CD14-positive monocyte (primary cell): ENCODE data around the gene TNIP1. TPM values are rescaled to one million over a fixed set of nuclear protein-coding genes. Genes with fewer than 3 reads are reported as not detected.

Source experiments
- DNase-seq, 3 donors: peaks; one replicate each; pipeline ENCODE4 v3.0.0-alpha.2; 2011 to 2022
- H2AFZ ChIP-seq: 2 replicates; pipeline ENCODE4 v1.6.0; 2012; ENCODE audit warnings: mild to moderate bottlenecking, low read depth, low read length, inconsistent platforms; ENCODE audit not compliant: insufficient read depth, poor library complexity, severe bottlenecking
- H3K27ac ChIP-seq, 2 donors: 1 replicate in 1 of 2; 2 replicates in 1 of 2; pipeline ENCODE4 v1.5.1; 2012 to 2013; ENCODE audit warnings: low read length in 2 of 2, control low read depth in 1 of 2, inconsistent platforms in 1 of 2, low read depth in 1 of 2, mild to moderate bottlenecking in 1 of 2
- H3K27me3 ChIP-seq, 2 donors: one replicate each; pipeline versions ENCODE4 v1.6.0 to v1.6.1; 2011 to 2013; ENCODE audit warnings: low read length in 2 of 2; ENCODE audit not compliant: control insufficient read depth in 2 of 2, insufficient read depth in 2 of 2
- H3K36me3 ChIP-seq, 2 donors: replicated peaks in 1 of 2; 1 replicate in 1 of 2; 2 replicates in 1 of 2; pipeline versions ENCODE4 v1.5.1 to v1.6.1; 2012 to 2013; ENCODE audit warnings: low read length in 2 of 2, control low read depth in 1 of 2, inconsistent platforms in 1 of 2, mild to moderate bottlenecking in 1 of 2; ENCODE audit not compliant: insufficient read depth in 2 of 2, control insufficient read depth in 1 of 2
- H3K4me1 ChIP-seq, 2 donors: 1 replicate in 1 of 2; 2 replicates in 1 of 2; pipeline versions ENCODE4 v1.5.1 to v1.6.1; 2012 to 2013; ENCODE audit warnings: low read length in 2 of 2, control low read depth in 1 of 2, inconsistent platforms in 1 of 2, mild to moderate bottlenecking in 1 of 2, moderate library complexity in 1 of 2; ENCODE audit not compliant: insufficient read depth in 2 of 2, control insufficient read depth in 1 of 2
- H3K4me2 ChIP-seq: replicated peaks from 2 replicates; pipeline ENCODE3; 2012; ENCODE audit warnings: low read length, moderate library complexity, mild to moderate bottlenecking; ENCODE audit not compliant: poor library complexity, severe bottlenecking; ENCODE audit errors: extremely low read depth
- H3K4me3 ChIP-seq, 3 experiments: fragments of 200-600 bp in 1 of 3; sonication (generic) in 1 of 3; replicated peaks in 1 of 3; 1 replicate in 2 of 3; 2 replicates in 1 of 3; pipeline ENCODE4 v1.5.1; 2011 to 2013; ENCODE audit warnings: low read length in 3 of 3, mild to moderate bottlenecking in 3 of 3, control low read depth in 2 of 3, low read depth in 2 of 3, inconsistent platforms in 1 of 3, moderate library complexity in 1 of 3
- H3K79me2 ChIP-seq: 2 replicates; pipeline ENCODE4 v1.6.0; 2012; ENCODE audit warnings: mild to moderate bottlenecking, control low read depth, inconsistent platforms, low read length, moderate library complexity; ENCODE audit not compliant: insufficient read depth
- H3K9ac ChIP-seq: 2 replicates; pipeline ENCODE4 v1.6.0; 2017; ENCODE audit warnings: low read length, mild to moderate bottlenecking; ENCODE audit not compliant: insufficient read depth, poor library complexity, severe bottlenecking
- H3K9me3 ChIP-seq, 2 donors: replicated peaks in 1 of 2; 1 replicate in 1 of 2; 2 replicates in 1 of 2; pipeline versions ENCODE4 v1.5.1 to v1.6.1; 2012 to 2013; ENCODE audit warnings: low read length in 2 of 2, control low read depth in 1 of 2; ENCODE audit not compliant: control insufficient read depth in 1 of 2, insufficient read depth in 1 of 2
- H4K20me1 ChIP-seq: 2 replicates; pipeline ENCODE4 v1.6.0; 2012; ENCODE audit warnings: mild to moderate bottlenecking, low read length, control low read depth, moderate library complexity; ENCODE audit not compliant: insufficient read depth
- H3K27ac Mint-ChIP-seq, 7 donors: one replicate each; pipeline ENCODE4 v1.8.0; 2020; ENCODE audit warnings: mild to moderate bottlenecking in 7 of 7, mixed read lengths in 7 of 7, moderate library complexity in 6 of 7, inconsistent platforms in 2 of 7
- H3K27me3 Mint-ChIP-seq, 3 donors: one replicate each; pipeline ENCODE4 v1.8.0; 2021 to 2022; ENCODE audit warnings: low read depth in 3 of 3, mild to moderate bottlenecking in 3 of 3, mixed read lengths in 3 of 3, moderate library complexity in 3 of 3, inconsistent platforms in 1 of 3
- H3K36me3 Mint-ChIP-seq, 2 donors: one replicate each; pipeline ENCODE4 v1.8.0; 2020; ENCODE audit warnings: mixed read lengths in 2 of 2, inconsistent platforms in 1 of 2, mild to moderate bottlenecking in 1 of 2
- H3K4me1 Mint-ChIP-seq: one replicate; pipeline ENCODE4 v1.8.0; 2020; ENCODE audit warnings: mild to moderate bottlenecking, mixed read lengths
- H3K4me3 Mint-ChIP-seq, 2 donors: one replicate each; pipeline ENCODE4 v1.8.0; 2020; ENCODE audit warnings: mild to moderate bottlenecking in 2 of 2, mixed read lengths in 2 of 2, moderate library complexity in 1 of 2
- H3K9me3 Mint-ChIP-seq, 7 donors: one replicate each; pipeline ENCODE4 v1.8.0; 2020 to 2022; ENCODE audit warnings: mixed read lengths in 7 of 7, mild to moderate bottlenecking in 6 of 7, moderate library complexity in 6 of 7, inconsistent platforms in 2 of 7
- CTCF ChIP-seq: fragments of 200-600 bp; IDR thresholded peaks from one replicate; pipeline ENCODE4 v1.8.0; 2022; ENCODE audit warnings: antibody characterized with exemption, mild to moderate bottlenecking
- WGBS: methylation state at CpG from one replicate; pipeline ENCODE4 v1.1.5; 2013; ENCODE audit warnings: missing lambda C conversion rate; ENCODE audit not compliant: insufficient coverage; 5-methylcytosine and 5-hydroxymethylcytosine counted together
- intact Hi-C, 2 donors: fragments of 100-400 bp; cut with micrococcal nuclease; formaldehyde crosslinking; loops; one replicate each; pipeline versions ENCODE4 v1.15.0 to v1.15.1; 2023
- polyA plus RNA-seq, 3 donors: library from polyadenylated mRNA; depleted of rRNA in 1 of 3; unstranded in 2 of 3; stranded (reverse) in 1 of 3; fragments of 300-500 nt in 2 of 3; fragments of >200 nt in 1 of 3; fragmentation: Illumina TruSeq in 2 of 3; gene quantifications; 1 replicate in 2 of 3; 2 replicates in 1 of 3; pipeline ENCODE4 v1.2.3, GENCODE V29; 2012 to 2021

Gene TNIP1
- polyA plus RNA-seq, 3 donors: 30.8 to 108 (median 46.4) TPM

- TF ChIP-seq CTCF: no peak
- H4K20me1 ChIP-seq: no peaks in the 10 kb centered on the region
- Mint-ChIP-seq H3K4me3 (no peak overlapping the region), H3K27me3 (peaks cover 0 to 5% (median 0%) of the 10 kb centered on the region in 3 donors), H3K9me3 (no peaks in the 10 kb centered on the region), H3K36me3 (no peaks in the 10 kb centered on the region), H3K27ac (peak overlapping the region in 1 of 7 donors; percentile 59), H3K4me1 (peaks cover 18% of the 10 kb centered on the region)
- H3K4me2 ChIP-seq: no peak overlapping the region
- intact Hi-C loops: no loop called here
- no peak overlapping the region for H3K9ac ChIP-seq
- no peak for DNase-seq
- no peaks in the 10 kb centered on the region for H3K27me3 ChIP-seq
- no peaks in the 10 kb centered on the region for H3K79me2 ChIP-seq
- H3K4me1 ChIP-seq: peaks cover 16 to 18% of the 10 kb centered on the region in 2 donors
- H3K9me3 ChIP-seq: no peaks in the 10 kb centered on the region
- H3K27ac ChIP-seq: no peak overlapping the region
- WGBS: 93% methylated on average over 5 of the region's 7 CpGs
- H3K4me3 ChIP-seq: no peak overlapping the region
- H2AFZ ChIP-seq: no peak overlapping the region
- H3K36me3 ChIP-seq: no peaks in the 10 kb centered on the region
These were observed 73.2 kb downstream of the TNIP1 start for GRCh38 chr5:151007430-151008209.

- peaks cover 13 to 15% of the 10 kb centered on the region in 2 donors for H3K4me1 ChIP-seq
- TF ChIP-seq CTCF: no peak
- H3K27ac Mint-ChIP-seq: peak overlapping the region in 2 of 7 donors; percentile 23 to 67
- no peaks in the 10 kb centered on the region for H3K36me3 Mint-ChIP-seq
- DNase-seq: no peak
- H3K27me3 Mint-ChIP-seq: peaks cover 0 to 5% (median 0%) of the 10 kb centered on the region in 3 donors
- peak overlapping the region in 1 of 2 donors; percentile 1 for H3K4me3 Mint-ChIP-seq
- no peak overlapping the region for H3K4me3 ChIP-seq
- peak overlapping the region in 1 of 2 donors; percentile 9 for H3K27ac ChIP-seq
- H2AFZ ChIP-seq: no peak overlapping the region
- H3K4me2 ChIP-seq: no peak overlapping the region
- 90% methylated on average over 4 of the region's 5 CpGs for WGBS
- no peak overlapping the region for H3K9ac ChIP-seq
- H3K36me3 ChIP-seq: no peaks in the 10 kb centered on the region
- H3K79me2 ChIP-seq: no peaks in the 10 kb centered on the region
- H3K9me3 Mint-ChIP-seq: no peaks in the 10 kb centered on the region
- peaks cover 16% of the 10 kb centered on the region for H3K4me1 Mint-ChIP-seq
- H3K27me3 ChIP-seq: no peaks in the 10 kb centered on the region
- intact Hi-C loops: no loop called here
- no peaks in the 10 kb centered on the region for H3K9me3 ChIP-seq
- no peaks in the 10 kb centered on the region for H4K20me1 ChIP-seq
These were observed 74.0 kb downstream of the TNIP1 start for GRCh38 chr5:151006704-151007334.
